PC-3 (cell line): Measurements from ENCODE around the gene FMNL2.

ENCODE experiments used
- CTCF ChIP-seq: fragments of 300-600 bp; sonication (generic); conservative IDR thresholded peaks from 2 replicates; pipeline ENCODE4 v1.5.1; 2017; ENCODE audit warnings: antibody characterized with exemption, low read depth, mild to moderate bottlenecking, low read length
- EZH2 ChIP-seq: fragments of 300-600 bp; sonication (generic); IDR thresholded peaks from one replicate; pipeline ENCODE4 v1.6.1; 2017; ENCODE audit warnings: antibody characterized with exemption, mild to moderate bottlenecking, low read length; ENCODE audit not compliant: unreplicated experiment

- TF ChIP-seq CTCF (no peak), EZH2 (no peak)
These were observed 30.1 kb upstream of the FMNL2 start for GRCh38 chr2:152304836-152305235.
